Lower leg skin (tissue), 4 donors: ENCODE results near the gene ADM2. TPM values are rescaled to one million over a fixed set of nuclear protein-coding genes. Genes with fewer than 3 reads are reported as not detected.

Experiments
- DNase-seq, 2 donors: peaks; one replicate each; pipeline ENCODE4 v3.0.0-alpha.2; 2019; ENCODE audit warnings: low spot score in 2 of 2
- H3K4me3 ChIP-seq: fragments of 200-600 bp; sonication (generic); 2 replicates; pipeline ENCODE4 v1.5.1; 2017; ENCODE audit warnings: mild to moderate bottlenecking, low read depth; ENCODE audit not compliant: poor library complexity, severe bottlenecking
- POLR2A ChIP-seq, 2 donors: fragments of 450-650 bp; IDR thresholded peaks; one replicate each; pipeline ENCODE4 v1.6.1; 2016 to 2017; ENCODE audit warnings: antibody characterized with exemption in 2 of 2, mild to moderate bottlenecking in 1 of 2, moderate library complexity in 1 of 2
- WGBS, 2 donors: methylation state at CpG; one replicate each; pipeline ENCODE4 v1.1.5; 2018; 5-methylcytosine and 5-hydroxymethylcytosine counted together
- intact Hi-C: fragments of 100-400 bp; cut with DNase I; formaldehyde crosslinking; loops from one replicate; pipeline ENCODE4 v1.15.0; 2023; ENCODE audit warnings: low total_unique reads
- total RNA-seq, 4 donors: library from RNA; depleted of rRNA; stranded (reverse); fragments of >200 nt; gene quantifications; one replicate each; pipeline ENCODE4 v1.1.0, GENCODE V29; 2016
- TF ChIP-seq, protein P1 (sequence below), 3 donors: fragments of 450-650 bp; IDR thresholded peaks; one replicate each; pipeline ENCODE4 v1.5.1; 2016; ENCODE audit warnings: antibody characterized with exemption in 3 of 3, mild to moderate bottlenecking in 3 of 3, moderate library complexity in 2 of 3

The ADM2 gene
- total RNA-seq, 4 donors from 2014 or later, result 0.19 to 0.56 (median 0.52) TPM; not detected in 1

DNA sequence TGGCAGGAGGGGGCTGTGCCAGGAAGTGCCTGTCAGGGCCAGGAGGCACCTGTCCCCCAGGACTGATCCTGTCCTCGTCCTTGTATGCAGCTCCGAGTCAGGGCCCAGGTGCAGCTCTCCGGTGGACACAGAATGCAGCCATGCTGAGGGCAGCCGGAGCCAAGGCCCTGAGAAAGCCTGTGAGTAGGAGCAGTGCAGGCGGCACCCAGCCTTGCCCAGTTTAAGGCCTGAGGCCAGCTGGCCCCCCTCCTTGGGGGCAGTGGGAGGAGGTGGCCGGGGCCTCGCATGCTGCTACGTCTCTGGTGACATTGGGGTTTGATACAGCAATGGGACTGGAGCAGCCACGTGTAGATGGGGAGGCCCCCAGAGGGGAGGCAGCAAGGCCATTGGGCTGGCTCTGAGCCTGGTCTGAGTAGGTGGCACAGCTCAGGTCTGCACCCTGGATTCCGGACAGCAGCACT, 41.4 kb upstream of the ADM2 start:
- TF ChIP-seq, protein P1, sequence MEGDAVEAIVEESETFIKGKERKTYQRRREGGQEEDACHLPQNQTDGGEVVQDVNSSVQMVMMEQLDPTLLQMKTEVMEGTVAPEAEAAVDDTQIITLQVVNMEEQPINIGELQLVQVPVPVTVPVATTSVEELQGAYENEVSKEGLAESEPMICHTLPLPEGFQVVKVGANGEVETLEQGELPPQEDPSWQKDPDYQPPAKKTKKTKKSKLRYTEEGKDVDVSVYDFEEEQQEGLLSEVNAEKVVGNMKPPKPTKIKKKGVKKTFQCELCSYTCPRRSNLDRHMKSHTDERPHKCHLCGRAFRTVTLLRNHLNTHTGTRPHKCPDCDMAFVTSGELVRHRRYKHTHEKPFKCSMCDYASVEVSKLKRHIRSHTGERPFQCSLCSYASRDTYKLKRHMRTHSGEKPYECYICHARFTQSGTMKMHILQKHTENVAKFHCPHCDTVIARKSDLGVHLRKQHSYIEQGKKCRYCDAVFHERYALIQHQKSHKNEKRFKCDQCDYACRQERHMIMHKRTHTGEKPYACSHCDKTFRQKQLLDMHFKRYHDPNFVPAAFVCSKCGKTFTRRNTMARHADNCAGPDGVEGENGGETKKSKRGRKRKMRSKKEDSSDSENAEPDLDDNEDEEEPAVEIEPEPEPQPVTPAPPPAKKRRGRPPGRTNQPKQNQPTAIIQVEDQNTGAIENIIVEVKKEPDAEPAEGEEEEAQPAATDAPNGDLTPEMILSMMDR (IDR thresholded peaks at IDR 0.05), result no peak
- no peak for TF ChIP-seq POLR2A (IDR thresholded peaks at IDR 0.05)
- WGBS, 2 donors, result 78 to 88% methylated on average over 4 to 10 of the region's 10 CpGs
- intact Hi-C loops, result no loop called here
- DNase-seq, result no peak
- H3K4me3 ChIP-seq, result no peak overlapping the region

DNA sequence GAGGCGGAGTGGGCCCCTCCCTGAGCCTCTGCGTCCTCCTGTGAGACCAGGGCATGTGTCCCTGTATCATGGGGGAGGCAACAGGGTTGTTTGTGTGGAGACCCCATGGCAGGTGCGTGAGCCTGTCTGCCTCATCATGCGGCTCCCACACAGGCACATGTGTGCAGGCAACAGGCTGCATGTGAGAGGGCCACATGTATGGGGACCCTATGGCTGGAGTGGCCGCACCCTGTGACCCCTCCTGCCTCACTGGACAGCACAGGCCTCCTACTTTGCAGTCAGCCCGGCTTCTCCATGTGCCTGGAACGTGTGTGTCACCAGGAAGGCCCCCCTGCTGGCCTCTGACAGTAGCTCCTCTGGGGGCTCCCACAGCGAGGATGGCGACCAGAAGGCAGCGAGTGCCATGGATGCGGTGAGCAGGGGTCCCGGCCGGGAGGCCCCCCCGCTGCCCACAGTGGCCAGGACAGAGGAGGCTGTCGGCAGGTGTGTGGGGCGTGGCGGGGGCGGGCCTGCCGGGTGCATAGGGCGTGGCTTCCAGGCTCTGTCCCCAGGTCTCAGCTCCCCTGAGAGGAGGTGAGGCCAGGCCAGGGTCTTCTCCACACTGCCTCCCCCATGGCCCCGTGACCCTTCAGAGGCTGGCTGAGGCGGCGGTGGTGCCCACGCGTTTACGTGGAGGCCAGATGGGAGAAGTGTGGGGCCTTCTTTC, 40.6 kb upstream of the ADM2 start:
- intact Hi-C loops, result no loop called here
- TF ChIP-seq, protein P1 (IDR thresholded peaks at IDR 0.05), result no peak
- TF ChIP-seq POLR2A (IDR thresholded peaks at IDR 0.05), result no peak
- WGBS, 2 donors, result 90 to 94% methylated on average over 14 to 18 of the region's 26 CpGs
- no peak for DNase-seq
- no peak overlapping the region for H3K4me3 ChIP-seq

DNA sequence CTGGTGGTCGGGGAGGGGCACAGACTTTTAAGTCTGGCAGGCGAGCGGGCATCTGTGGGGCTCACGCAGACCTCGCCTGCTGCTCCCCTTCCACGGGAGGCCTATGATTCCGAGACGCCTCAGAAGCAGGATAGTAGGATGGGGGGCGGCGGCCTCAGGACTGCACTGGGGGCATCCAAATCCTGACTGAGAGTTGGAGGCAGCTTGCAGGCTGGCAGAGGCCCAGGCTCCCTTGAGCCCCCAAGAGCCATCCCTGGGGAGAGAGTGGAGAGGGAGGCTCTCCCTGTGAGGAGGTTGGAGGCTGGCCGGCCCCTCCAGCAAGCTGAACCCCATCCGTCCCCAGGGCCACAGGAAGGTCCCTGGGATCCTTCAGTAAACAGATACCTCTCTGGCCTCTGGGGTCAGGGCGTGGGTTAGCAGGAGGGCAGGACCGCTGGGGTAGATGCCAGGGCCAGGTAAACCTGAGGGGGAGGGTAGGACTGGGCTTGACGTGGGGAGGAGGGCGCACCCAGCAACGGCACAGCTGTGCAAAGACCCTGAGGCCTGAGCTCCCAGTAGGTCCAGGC, 39.8 kb upstream of the ADM2 start:
- 83 to 84% methylated on average over 17 of the region's 17 CpGs for WGBS, 2 donors

DNA sequence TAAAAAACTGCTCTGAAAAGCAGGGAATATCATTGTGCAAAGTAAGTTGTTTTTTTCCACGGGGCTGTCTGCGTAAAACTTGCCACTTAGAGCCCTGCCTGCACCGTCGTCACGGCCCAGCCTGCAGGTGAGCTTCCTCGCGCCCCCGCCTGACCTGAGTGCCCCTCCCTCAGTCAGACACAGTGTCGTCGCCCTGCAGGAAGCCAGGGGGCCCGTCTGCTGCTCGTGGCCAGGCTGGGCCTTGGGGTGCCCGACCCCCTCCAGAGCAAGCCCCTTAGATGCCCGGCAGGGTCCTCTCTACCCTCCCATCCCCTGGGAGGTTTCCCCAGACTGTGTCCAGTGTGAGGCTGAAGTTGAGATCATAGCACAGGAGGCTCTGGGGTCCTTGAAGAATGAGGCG, 38.1 kb upstream of the ADM2 start:
- 70 to 77% methylated on average over 15 of the region's 15 CpGs for whole genome bisulfite sequencing, 2 donors
- TF ChIP-seq, protein P1 (IDR thresholded peaks at IDR 0.05), result no peak
- no peak for TF ChIP-seq POLR2A (IDR thresholded peaks at IDR 0.05)
- no peak for DNase-seq
- H3K4me3 ChIP-seq, result no peak overlapping the region
- intact Hi-C loops, result no loop called here

More for the DNA sequence above, 39.8 kb upstream of the ADM2 start:
- no peak for DNase-seq
- TF ChIP-seq, protein P1 (IDR thresholded peaks at IDR 0.05), result no peak
- intact Hi-C loops, result no loop called here
- no peak overlapping the region for H3K4me3 ChIP-seq

DNA sequence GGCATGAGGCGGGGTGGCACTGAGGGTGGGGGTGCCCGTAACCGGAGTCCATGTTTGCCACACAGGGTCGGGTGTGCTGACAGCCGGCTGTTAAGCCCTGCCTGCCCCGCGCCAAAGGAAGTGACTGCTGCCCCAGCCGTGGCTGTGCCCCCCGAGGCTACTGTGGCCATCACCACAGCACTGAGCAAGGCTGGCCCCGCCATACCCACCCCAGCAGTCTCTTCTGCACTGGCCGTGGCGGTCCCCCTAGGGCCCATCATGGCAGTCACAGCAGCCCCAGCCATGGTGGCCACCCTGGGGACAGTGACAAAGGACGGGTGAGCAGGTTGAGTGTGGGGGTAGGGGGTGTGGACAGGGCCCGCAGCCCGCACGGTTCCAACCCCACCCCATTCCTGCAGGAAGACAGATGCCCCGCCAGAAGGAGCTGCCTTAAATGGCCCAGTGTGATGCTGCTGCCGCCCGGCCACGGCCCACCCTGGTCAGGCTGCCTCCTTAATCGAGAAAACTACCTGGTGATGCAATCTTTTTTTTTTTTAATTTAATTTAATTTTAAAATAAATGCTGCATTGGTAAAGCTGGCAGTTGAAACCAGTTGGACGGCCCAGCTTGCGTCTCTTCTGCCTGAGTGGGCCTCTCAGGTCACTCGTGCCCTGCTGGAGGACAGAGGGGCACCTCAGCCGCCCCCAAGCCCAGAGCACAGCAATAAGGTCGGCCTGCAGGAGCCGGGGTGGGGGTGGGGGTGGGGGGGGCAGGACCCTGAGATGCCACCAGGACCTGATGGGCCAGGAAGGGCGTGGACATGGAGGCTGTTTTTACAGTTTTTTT, 37.3 kb upstream of the ADM2 start:
- TF ChIP-seq, protein P1 (IDR thresholded peaks at IDR 0.05), result no peak
- no peak for TF ChIP-seq POLR2A (IDR thresholded peaks at IDR 0.05)
- no peak overlapping the region for H3K4me3 ChIP-seq
- intact Hi-C loops, result no loop called here
- WGBS, 2 donors, result 70 to 71% methylated on average over 21 to 28 of the region's 28 CpGs
- no peak for DNase-seq
